Measurements from ENCODE around the gene ZNF593OS. TPM values are rescaled to one million over a fixed set of nuclear protein-coding genes. Genes with fewer than 3 reads are reported as not detected.
A peak's percentile ranks its signal among the peaks of the same experiment; 100 is the strongest.

The ZNF593OS gene
- polyA plus RNA-seq, 1 donor from 2014 or later = not detected

- Histone ChIP-seq H3K9ac (ENCODE audit: low read length) (no peak overlapping the region), H3K27me3 (ENCODE audit: insufficient read depth, low read depth, low read length) (peaks cover 23% of the 10 kb centered on the region), H3K9me2 (ENCODE audit: insufficient read depth, low read length) (no peaks in the 10 kb centered on the region), H2AFZ (ENCODE audit: low read depth, low read length) (no peak overlapping the region), H3K9me3 (ENCODE audit: low read length) (no peaks in the 10 kb centered on the region), H3K4me2 (ENCODE audit: low read length) (no peak overlapping the region), H3F3A (ENCODE audit: insufficient read depth, low read length, poor library complexity, severe bottlenecking) (no peaks in the 10 kb centered on the region), H3K79me2 (replicated peaks; ENCODE audit: insufficient read depth, low read length) (no peaks in the 10 kb centered on the region), H3K27ac (ENCODE audit: low read length) (no peak overlapping the region), H3K36me3 (ENCODE audit: insufficient read depth, low read length) (no peaks in the 10 kb centered on the region), H4K20me1 (ENCODE audit: insufficient read depth) (no peaks in the 10 kb centered on the region), H3K4me3 (ENCODE audit: low read length) (peak overlapping the region; percentile 61)
- no peak for TF ChIP-seq REST (IDR thresholded peaks at IDR 0.05; ENCODE audit: borderline replicate concordance)
- no peak for TF ChIP-seq TAF1 (IDR thresholded peaks at IDR 0.05; ENCODE audit: low read depth)
- TF ChIP-seq SMC3 (conservative IDR thresholded peaks at IDR 0.05; ENCODE audit: poor library complexity) = no peak
- no peak for TF ChIP-seq MXI1 (conservative IDR thresholded peaks at IDR 0.05; ENCODE audit: poor library complexity, severe bottlenecking)
- TF ChIP-seq EP300 (conservative IDR thresholded peaks at IDR 0.05; ENCODE audit: poor library complexity, severe bottlenecking) = no peak
- TF ChIP-seq POLR2AphosphoS5 (IDR thresholded peaks at IDR 0.05) = no peak
- TF ChIP-seq, protein P1, sequence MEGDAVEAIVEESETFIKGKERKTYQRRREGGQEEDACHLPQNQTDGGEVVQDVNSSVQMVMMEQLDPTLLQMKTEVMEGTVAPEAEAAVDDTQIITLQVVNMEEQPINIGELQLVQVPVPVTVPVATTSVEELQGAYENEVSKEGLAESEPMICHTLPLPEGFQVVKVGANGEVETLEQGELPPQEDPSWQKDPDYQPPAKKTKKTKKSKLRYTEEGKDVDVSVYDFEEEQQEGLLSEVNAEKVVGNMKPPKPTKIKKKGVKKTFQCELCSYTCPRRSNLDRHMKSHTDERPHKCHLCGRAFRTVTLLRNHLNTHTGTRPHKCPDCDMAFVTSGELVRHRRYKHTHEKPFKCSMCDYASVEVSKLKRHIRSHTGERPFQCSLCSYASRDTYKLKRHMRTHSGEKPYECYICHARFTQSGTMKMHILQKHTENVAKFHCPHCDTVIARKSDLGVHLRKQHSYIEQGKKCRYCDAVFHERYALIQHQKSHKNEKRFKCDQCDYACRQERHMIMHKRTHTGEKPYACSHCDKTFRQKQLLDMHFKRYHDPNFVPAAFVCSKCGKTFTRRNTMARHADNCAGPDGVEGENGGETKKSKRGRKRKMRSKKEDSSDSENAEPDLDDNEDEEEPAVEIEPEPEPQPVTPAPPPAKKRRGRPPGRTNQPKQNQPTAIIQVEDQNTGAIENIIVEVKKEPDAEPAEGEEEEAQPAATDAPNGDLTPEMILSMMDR (IDR thresholded peaks at IDR 0.05; ENCODE audit: poor library complexity, severe bottlenecking) = no peak
- TF ChIP-seq RAD21 (conservative IDR thresholded peaks at IDR 0.05) = no peak
- no peak for TF ChIP-seq EZH2 (IDR thresholded peaks at IDR 0.05; ENCODE audit: borderline replicate concordance, insufficient read depth, low read length, poor library complexity, severe bottlenecking)
Measured at GRCh38 chr1:26163684-26164035, 8.0 kb downstream of the ZNF593OS start.

DNA sequence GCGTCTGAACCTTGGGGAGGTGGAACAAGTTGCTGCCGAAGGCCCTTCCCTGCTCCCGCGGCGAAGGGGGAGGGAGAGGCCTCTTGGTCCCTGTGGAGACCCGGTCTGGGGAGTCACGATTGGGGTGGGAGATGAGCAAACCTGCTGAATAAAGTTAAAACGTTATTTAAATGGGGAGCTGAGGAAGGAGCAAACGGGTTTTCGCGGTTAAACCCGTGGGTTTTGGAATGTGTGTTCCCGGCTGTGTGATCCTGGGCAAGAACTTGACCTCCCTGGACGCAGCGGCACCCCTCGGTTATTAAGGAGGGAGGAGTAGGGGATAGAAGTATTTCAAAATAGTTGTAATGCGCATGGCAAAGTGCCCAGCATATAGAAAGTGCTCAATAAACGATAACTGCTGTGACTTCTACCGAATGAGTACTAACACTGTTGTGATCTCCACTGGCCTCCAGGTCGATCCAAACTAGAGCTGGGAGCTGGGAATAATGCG lies 9.4 kb downstream of the ZNF593OS start:
- H3F3A ChIP-seq (ENCODE audit: insufficient read depth, low read length, poor library complexity, severe bottlenecking) = no peaks in the 10 kb centered on the region
- no peaks in the 10 kb centered on the region for H3K36me3 ChIP-seq (ENCODE audit: insufficient read depth, low read length)
- H3K9ac ChIP-seq (ENCODE audit: low read length) = no peak overlapping the region
- H3K9me3 ChIP-seq (ENCODE audit: low read length) = no peaks in the 10 kb centered on the region
- peaks cover 23% of the 10 kb centered on the region for H3K27me3 ChIP-seq (ENCODE audit: insufficient read depth, low read depth, low read length)
- no peak overlapping the region for H2AFZ ChIP-seq (ENCODE audit: low read depth, low read length)
- H3K79me2 ChIP-seq (replicated peaks; ENCODE audit: insufficient read depth, low read length) = no peaks in the 10 kb centered on the region
- peak overlapping the region; percentile 64 for H3K4me3 ChIP-seq (ENCODE audit: low read length)
- H3K9me2 ChIP-seq (ENCODE audit: insufficient read depth, low read length) = no peaks in the 10 kb centered on the region
- H4K20me1 ChIP-seq (ENCODE audit: insufficient read depth) = no peaks in the 10 kb centered on the region
- H3K4me2 ChIP-seq (ENCODE audit: low read length) = no peak overlapping the region
- no peak overlapping the region for H3K27ac ChIP-seq (ENCODE audit: low read length)
- TF ChIP-seq SMC3 (conservative IDR thresholded peaks at IDR 0.05; ENCODE audit: poor library complexity) = no peak
- TF ChIP-seq EZH2 (IDR thresholded peaks at IDR 0.05; ENCODE audit: borderline replicate concordance, insufficient read depth, low read length, poor library complexity, severe bottlenecking) = no peak
- no peak for TF ChIP-seq REST (IDR thresholded peaks at IDR 0.05; ENCODE audit: borderline replicate concordance)
- TF ChIP-seq MXI1 (conservative IDR thresholded peaks at IDR 0.05; ENCODE audit: poor library complexity, severe bottlenecking) = no peak
- TF ChIP-seq TAF1 (IDR thresholded peaks at IDR 0.05; ENCODE audit: low read depth) = no peak
- TF ChIP-seq, protein P1 (IDR thresholded peaks at IDR 0.05; ENCODE audit: poor library complexity, severe bottlenecking) = no peak
- no peak for TF ChIP-seq RAD21 (conservative IDR thresholded peaks at IDR 0.05)
- no peak for TF ChIP-seq EP300 (conservative IDR thresholded peaks at IDR 0.05; ENCODE audit: poor library complexity, severe bottlenecking)
- no peak for TF ChIP-seq POLR2AphosphoS5 (IDR thresholded peaks at IDR 0.05)

Data from neural cell (in vitro differentiated cells).